ENCODE data around the gene ZSCAN10.
"Not testable (repeated sequence)": the region's sequence is repeated elsewhere in the genome, so short reads cannot be mapped to it uniquely, and the experiment has no call there.

Gene ZSCAN10

DNA sequence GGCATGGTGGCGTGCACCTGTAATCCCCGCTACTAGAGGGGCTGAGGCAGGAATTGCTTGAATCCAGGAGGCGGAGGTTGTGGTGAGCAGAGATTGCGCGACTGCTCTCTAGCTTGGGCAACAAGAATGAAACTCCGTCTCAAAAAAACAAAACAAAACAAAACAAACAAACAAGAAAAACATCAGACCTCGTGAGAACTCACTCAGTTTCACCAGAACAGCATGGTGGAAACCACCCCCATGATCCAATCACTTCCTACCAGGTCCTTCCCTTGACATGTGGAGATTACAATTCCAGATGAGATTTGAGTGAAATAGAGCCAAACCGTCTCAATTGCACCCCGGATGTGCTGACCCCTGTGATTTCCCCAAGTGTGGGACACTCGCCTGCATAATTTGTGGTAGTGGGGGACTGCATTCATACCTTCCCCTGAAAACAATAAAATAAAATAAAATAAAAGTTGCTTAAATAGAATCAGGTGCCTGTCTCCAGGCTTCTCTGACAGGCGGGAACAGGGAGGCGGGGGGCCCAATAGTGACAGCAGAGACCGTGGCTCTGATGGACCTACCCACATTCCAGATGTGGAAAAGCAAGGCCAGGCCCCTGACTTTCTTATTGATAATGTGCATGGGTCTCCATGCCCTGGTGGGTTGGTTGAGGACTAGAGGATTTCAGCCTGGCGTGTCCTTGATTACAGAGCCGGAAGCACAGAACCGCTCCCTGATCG is 13.1 kb downstream of the ZSCAN10 start:
- WGBS (ENCODE audit: extremely low coverage, insufficient coverage, insufficient read length) = no CpG with 5 or more reads among the region's 17 CpGs
- Histone ChIP-seq H3K4ac (ENCODE audit: low read depth, low read length) (no peak overlapping the region), H4K12ac (ENCODE audit: low read depth, low read length) (no peak overlapping the region), H2BK120ac (ENCODE audit: insufficient read depth, low read length, poor library complexity) (no peak overlapping the region), H4K91ac (ENCODE audit: low read depth, low read length) (no peak overlapping the region), H3K79me2 (ENCODE audit: control insufficient read depth, insufficient read depth, low read length, poor library complexity) (no peaks in the 10 kb centered on the region), H2BK5ac (ENCODE audit: low read depth, low read length, poor library complexity) (no peak overlapping the region), H3K14ac (ENCODE audit: low read length) (no peak overlapping the region), H3K27ac (ENCODE audit: low read depth, low read length) (no peak overlapping the region), H3K79me1 (ENCODE audit: low read length) (no peaks in the 10 kb centered on the region), H2BK12ac (ENCODE audit: low read length) (no peak overlapping the region), H2AFZ (ENCODE audit: insufficient read depth, low read length, poor library complexity) (no peak overlapping the region), H3K4me1 (ENCODE audit: control insufficient read depth in 1 of 2, insufficient read depth in 2 of 2, low read length in 2 of 2) (no peaks in the 10 kb centered on the region), H3K18ac (ENCODE audit: low read length) (no peak overlapping the region), H3K9ac (ENCODE audit: low read length) (no peak overlapping the region), H3K4me3 (ENCODE audit: low read depth, low read length) (no peak overlapping the region), H3K4me2 (ENCODE audit: low read length) (no peak overlapping the region), H3K23ac (ENCODE audit: low read length) (no peak overlapping the region), H3K36me3 (ENCODE audit: control insufficient read depth in 1 of 2, insufficient read depth in 2 of 2, low read length in 2 of 2) (no peaks in the 10 kb centered on the region), H3K9me3 (ENCODE audit: insufficient read depth, low read depth, low read length) (no peaks in the 10 kb centered on the region), H4K8ac (ENCODE audit: low read depth, low read length) (no peak overlapping the region), H3K27me3 (ENCODE audit: insufficient read depth, low read length) (no peaks in the 10 kb centered on the region), H2AK5ac (ENCODE audit: low read length) (no peak overlapping the region)
- no peak for DNase-seq

DNA sequence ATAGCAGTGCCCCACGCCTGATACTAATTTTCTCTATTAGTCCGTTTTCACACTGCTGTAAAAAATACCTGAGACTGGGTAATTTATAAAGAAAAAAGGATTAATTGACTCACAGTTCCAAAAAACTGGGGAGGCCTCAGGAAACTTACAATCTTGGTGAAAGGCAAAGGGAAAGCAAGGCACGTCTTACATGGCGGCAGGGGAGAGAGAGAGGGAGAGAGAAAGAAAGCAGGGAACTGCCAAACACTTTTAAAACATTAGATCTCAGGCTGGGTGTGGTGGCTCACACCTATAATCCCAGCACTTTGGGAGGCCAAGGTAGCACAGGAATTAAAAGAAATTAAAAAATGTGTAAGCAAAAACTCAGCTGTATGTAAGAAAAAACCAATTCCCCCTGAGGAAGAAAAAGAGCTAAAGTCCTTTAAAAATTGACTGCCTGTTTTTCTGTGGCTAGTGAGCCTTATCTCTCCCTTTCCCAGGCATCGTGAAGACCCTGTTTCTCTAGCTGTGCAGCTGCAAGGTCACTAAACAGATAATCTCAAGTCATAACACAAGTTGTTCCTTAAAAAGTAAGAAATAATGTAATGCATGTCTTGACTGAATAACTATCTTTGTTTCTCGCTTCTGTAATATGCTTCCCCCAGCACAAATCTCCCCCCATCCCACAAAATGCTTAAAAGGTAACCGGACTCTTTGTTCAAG is 14.0 kb downstream of the ZSCAN10 start:
- no peaks in the 10 kb centered on the region for H3K27me3 ChIP-seq (ENCODE audit: insufficient read depth, low read length)
- no peaks in the 10 kb centered on the region for H3K4me1 ChIP-seq (ENCODE audit: control insufficient read depth in 1 of 2, insufficient read depth in 2 of 2, low read length in 2 of 2)
- no peak overlapping the region for H3K18ac ChIP-seq (ENCODE audit: low read length)
- no peak overlapping the region for H3K4me2 ChIP-seq (ENCODE audit: low read length)
- H3K36me3 ChIP-seq (ENCODE audit: control insufficient read depth in 1 of 2, insufficient read depth in 2 of 2, low read length in 2 of 2) = no peaks in the 10 kb centered on the region
- H2BK12ac ChIP-seq (ENCODE audit: low read length) = no peak overlapping the region
- H4K91ac ChIP-seq (ENCODE audit: low read depth, low read length) = no peak overlapping the region
- H2BK120ac ChIP-seq (ENCODE audit: insufficient read depth, low read length, poor library complexity) = no peak overlapping the region
- no peak overlapping the region for H3K4ac ChIP-seq (ENCODE audit: low read depth, low read length)
- H3K14ac ChIP-seq (ENCODE audit: low read length) = no peak overlapping the region
- H3K23ac ChIP-seq (ENCODE audit: low read length) = no peak overlapping the region
- DNase-seq = no peak
- no CpG with 5 or more reads among the region's 7 CpGs for WGBS (ENCODE audit: extremely low coverage, insufficient coverage, insufficient read length)
- no peaks in the 10 kb centered on the region for H3K79me2 ChIP-seq (ENCODE audit: control insufficient read depth, insufficient read depth, low read length, poor library complexity)
- no peak overlapping the region for H4K8ac ChIP-seq (ENCODE audit: low read depth, low read length)
- no peak overlapping the region for H2AFZ ChIP-seq (ENCODE audit: insufficient read depth, low read length, poor library complexity)
- no peak overlapping the region for H3K27ac ChIP-seq (ENCODE audit: low read depth, low read length)
- H3K9ac ChIP-seq (ENCODE audit: low read length) = no peak overlapping the region
- H3K79me1 ChIP-seq (ENCODE audit: low read length) = no peaks in the 10 kb centered on the region
- no peak overlapping the region for H2BK5ac ChIP-seq (ENCODE audit: low read depth, low read length, poor library complexity)
- H3K9me3 ChIP-seq (ENCODE audit: insufficient read depth, low read depth, low read length) = no peaks in the 10 kb centered on the region
- H3K4me3 ChIP-seq (ENCODE audit: low read depth, low read length) = no peak overlapping the region
- no peak overlapping the region for H4K12ac ChIP-seq (ENCODE audit: low read depth, low read length)
- H2AK5ac ChIP-seq (ENCODE audit: low read length) = no peak overlapping the region

DNA sequence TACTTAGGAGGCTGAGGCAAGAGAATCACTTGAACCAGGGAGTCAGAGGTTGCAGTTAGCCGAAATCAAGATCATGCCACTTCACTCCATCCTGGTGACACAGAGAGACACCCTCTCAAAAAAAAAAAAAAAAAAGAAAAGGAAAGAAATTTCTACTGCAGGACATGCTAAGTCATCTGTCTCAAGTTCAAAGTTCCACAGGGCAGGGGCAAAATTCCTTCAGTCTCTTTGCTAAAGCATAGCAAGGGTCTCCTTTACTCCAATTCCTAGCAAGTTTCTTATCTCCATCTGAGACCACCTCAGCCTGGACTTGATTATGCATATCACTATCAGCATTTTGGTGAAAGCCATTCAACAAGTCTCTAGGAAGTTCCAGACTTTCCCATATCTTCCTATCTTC is 14.6 kb downstream of the ZSCAN10 start:
- Histone ChIP-seq H4K91ac (ENCODE audit: low read depth, low read length) (no peak overlapping the region), H3K27me3 (ENCODE audit: insufficient read depth, low read length) (no peaks in the 10 kb centered on the region), H3K18ac (ENCODE audit: low read length) (no peak overlapping the region), H3K4me3 (ENCODE audit: low read depth, low read length) (no peak overlapping the region), H3K9ac (ENCODE audit: low read length) (no peak overlapping the region), H4K8ac (ENCODE audit: low read depth, low read length) (no peak overlapping the region), H3K23ac (ENCODE audit: low read length) (no peak overlapping the region), H3K14ac (ENCODE audit: low read length) (no peak overlapping the region), H4K12ac (ENCODE audit: low read depth, low read length) (no peak overlapping the region), H3K4me2 (ENCODE audit: low read length) (no peak overlapping the region), H2BK5ac (ENCODE audit: low read depth, low read length, poor library complexity) (no peak overlapping the region), H3K79me1 (ENCODE audit: low read length) (no peaks in the 10 kb centered on the region), H3K4ac (ENCODE audit: low read depth, low read length) (no peak overlapping the region), H3K36me3 (ENCODE audit: control insufficient read depth in 1 of 2, insufficient read depth in 2 of 2, low read length in 2 of 2) (no peaks in the 10 kb centered on the region), H2BK120ac (ENCODE audit: insufficient read depth, low read length, poor library complexity) (no peak overlapping the region), H3K27ac (ENCODE audit: low read depth, low read length) (no peak overlapping the region), H3K9me3 (ENCODE audit: insufficient read depth, low read depth, low read length) (no peaks in the 10 kb centered on the region), H3K4me1 (ENCODE audit: control insufficient read depth in 1 of 2, insufficient read depth in 2 of 2, low read length in 2 of 2) (no peaks in the 10 kb centered on the region), H3K79me2 (ENCODE audit: control insufficient read depth, insufficient read depth, low read length, poor library complexity) (no peaks in the 10 kb centered on the region), H2AFZ (ENCODE audit: insufficient read depth, low read length, poor library complexity) (no peak overlapping the region), H2AK5ac (ENCODE audit: low read length) (no peak overlapping the region), H2BK12ac (ENCODE audit: low read length) (no peak overlapping the region)
- WGBS (ENCODE audit: extremely low coverage, insufficient coverage, insufficient read length) = no CpG with 5 or more reads among the region's 1 CpG
- no peak for DNase-seq

DNA sequence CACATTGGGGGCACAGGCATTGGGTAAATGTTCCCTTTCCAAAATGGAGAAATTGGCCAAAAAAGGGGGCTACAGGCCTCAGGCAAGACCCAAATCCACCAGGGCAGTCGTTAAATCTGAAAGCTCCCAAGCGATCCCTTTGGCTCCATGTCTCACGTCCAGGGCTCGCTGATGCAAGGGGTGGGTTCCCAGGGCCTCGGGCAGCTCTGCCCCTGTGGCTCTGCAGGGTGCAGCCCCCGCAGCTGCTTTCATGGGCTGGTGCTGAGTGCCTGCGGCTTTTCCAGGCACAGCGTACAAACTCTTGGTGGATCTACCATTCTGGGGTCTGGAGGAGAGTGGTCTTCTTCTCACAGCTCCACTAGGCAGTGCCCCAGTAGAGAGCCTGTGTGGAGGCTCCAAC is 15.7 kb downstream of the ZSCAN10 start:
- not testable (repeated sequence) for H3K9me3 ChIP-seq (ENCODE audit: insufficient read depth, low read depth, low read length); H2AFZ ChIP-seq (ENCODE audit: insufficient read depth, low read length, poor library complexity); H3K27me3 ChIP-seq (ENCODE audit: insufficient read depth, low read length); H4K12ac ChIP-seq (ENCODE audit: low read depth, low read length); H3K23ac ChIP-seq (ENCODE audit: low read length); H3K4me3 ChIP-seq (ENCODE audit: low read depth, low read length); H4K8ac ChIP-seq (ENCODE audit: low read depth, low read length); H3K79me2 ChIP-seq (ENCODE audit: control insufficient read depth, insufficient read depth, low read length, poor library complexity); H3K4me2 ChIP-seq (ENCODE audit: low read length); DNase-seq; H2BK120ac ChIP-seq (ENCODE audit: insufficient read depth, low read length, poor library complexity); H3K27ac ChIP-seq (ENCODE audit: low read depth, low read length); H3K18ac ChIP-seq (ENCODE audit: low read length); H3K4ac ChIP-seq (ENCODE audit: low read depth, low read length); H2BK5ac ChIP-seq (ENCODE audit: low read depth, low read length, poor library complexity); H2BK12ac ChIP-seq (ENCODE audit: low read length); H3K4me1 ChIP-seq (ENCODE audit: control insufficient read depth in 1 of 2, insufficient read depth in 2 of 2, low read length in 2 of 2); H3K79me1 ChIP-seq (ENCODE audit: low read length); H4K91ac ChIP-seq (ENCODE audit: low read depth, low read length); H2AK5ac ChIP-seq (ENCODE audit: low read length); H3K36me3 ChIP-seq (ENCODE audit: control insufficient read depth in 1 of 2, insufficient read depth in 2 of 2, low read length in 2 of 2); H3K9ac ChIP-seq (ENCODE audit: low read length); H3K14ac ChIP-seq (ENCODE audit: low read length)
- no CpG with 5 or more reads among the region's 8 CpGs for WGBS (ENCODE audit: extremely low coverage, insufficient coverage, insufficient read length)

Measured in trophoblast cell (in vitro differentiated cells and primary cell).